Skeletal muscle cell (primary cell): Measurements from ENCODE around the gene ADIPOQ.
A peak's percentile ranks its signal among the peaks of the same experiment; 100 is the strongest.
"Not testable (repeated sequence)": the region's sequence is repeated elsewhere in the genome, so short reads cannot be mapped to it uniquely, and the experiment has no call there.

Experiments
- DNase-seq: peaks from one replicate; pipeline ENCODE4 v3.0.0-alpha.2; 2010; ENCODE audit warnings: low read depth
- H3K4me3 ChIP-seq: 2 replicates; pipeline ENCODE4 v1.5.1; 2011; ENCODE audit warnings: low read depth, mild to moderate bottlenecking, control low read depth, low read length, moderate library complexity

The ADIPOQ gene

DNA sequence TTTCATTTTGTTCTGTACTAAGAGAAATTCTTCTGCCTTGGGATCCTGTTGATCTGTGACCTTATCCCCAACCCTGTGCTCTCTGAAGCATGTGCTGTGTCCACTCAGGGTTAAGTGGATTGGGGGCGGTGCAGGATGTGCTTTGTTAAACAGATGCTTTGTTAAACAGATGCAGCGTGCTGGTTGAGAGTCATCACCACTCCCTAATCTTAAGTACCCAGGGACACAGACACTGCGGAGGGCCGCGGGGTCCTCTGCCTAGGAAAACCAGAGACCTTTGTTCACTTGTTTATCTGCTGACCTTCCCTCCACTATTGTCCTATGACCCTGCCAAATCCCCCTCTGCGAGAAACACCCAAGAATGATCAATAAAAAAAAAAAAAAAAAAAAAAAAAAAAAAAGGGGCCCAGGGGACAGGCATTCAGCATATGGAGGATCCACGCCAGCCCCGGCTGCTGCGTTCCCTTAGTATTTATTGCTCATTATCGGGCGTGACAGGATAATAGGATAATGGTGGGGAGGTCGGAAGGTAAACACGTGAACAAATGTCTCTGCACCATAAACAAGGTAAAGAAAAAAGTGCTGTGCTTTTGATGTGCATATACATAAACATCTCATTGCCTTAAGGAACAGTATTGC, 22.8 kb downstream of the ADIPOQ start:
- not testable (repeated sequence) for H3K4me3 ChIP-seq, DNase-seq

DNA sequence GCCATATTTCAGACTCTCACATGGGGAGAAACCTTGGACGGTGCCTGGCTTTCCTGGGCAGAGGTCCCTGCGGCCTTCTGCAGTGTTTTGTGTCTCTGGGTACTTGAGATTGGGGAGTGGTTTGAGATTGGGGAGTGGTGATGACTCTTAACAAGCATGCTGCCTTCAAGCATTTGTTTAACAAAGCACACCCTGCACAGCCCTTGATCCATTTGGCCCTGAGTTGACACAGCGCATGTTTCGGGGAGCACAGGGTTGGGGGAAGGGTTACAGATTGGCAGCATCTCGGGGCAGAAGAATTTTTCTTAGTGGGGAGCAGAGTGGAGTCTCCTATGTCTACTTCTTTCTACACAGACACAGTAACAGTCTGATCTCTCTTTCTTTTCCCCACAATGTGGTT, 23.6 kb downstream of the ADIPOQ start:
- not testable (repeated sequence) for H3K4me3 ChIP-seq, DNase-seq

- no peak overlapping the region for H3K4me3 ChIP-seq
- no peak for DNase-seq
Measured at GRCh38 chr3:186869253-186870100, 27.0 kb downstream of the ADIPOQ start.

- no peak overlapping the region for H3K4me3 ChIP-seq
- DNase-seq = no peak
Measured at GRCh38 chr3:186870421-186871201, 28.1 kb downstream of the ADIPOQ start.

- DNase-seq = no peak
- H3K4me3 ChIP-seq = no peak overlapping the region
Measured at GRCh38 chr3:186871403-186871924, 29.0 kb downstream of the ADIPOQ start.

DNA sequence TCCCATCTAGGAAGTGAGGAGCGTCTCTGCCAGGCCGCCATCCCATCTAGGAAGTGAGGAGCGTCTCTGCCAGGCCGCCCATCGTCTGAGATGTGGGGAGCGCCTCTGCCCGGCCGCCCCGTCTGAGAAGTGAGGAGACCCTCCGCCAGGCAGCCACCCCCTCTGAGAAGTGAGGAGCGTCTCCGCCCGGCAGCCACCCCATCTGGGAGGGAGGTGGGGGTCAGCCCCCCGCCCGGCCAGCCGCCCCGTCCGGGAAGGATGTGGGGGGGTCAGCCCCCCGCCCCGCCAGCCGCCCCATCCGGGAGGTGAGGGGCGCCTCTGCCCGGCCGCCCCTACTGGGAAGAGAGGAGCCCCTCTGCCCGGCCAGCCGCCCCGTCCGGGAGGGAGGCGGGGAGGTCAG, 31.3 kb downstream of the ADIPOQ start:
- not testable (repeated sequence) for H3K4me3 ChIP-seq, DNase-seq

DNA sequence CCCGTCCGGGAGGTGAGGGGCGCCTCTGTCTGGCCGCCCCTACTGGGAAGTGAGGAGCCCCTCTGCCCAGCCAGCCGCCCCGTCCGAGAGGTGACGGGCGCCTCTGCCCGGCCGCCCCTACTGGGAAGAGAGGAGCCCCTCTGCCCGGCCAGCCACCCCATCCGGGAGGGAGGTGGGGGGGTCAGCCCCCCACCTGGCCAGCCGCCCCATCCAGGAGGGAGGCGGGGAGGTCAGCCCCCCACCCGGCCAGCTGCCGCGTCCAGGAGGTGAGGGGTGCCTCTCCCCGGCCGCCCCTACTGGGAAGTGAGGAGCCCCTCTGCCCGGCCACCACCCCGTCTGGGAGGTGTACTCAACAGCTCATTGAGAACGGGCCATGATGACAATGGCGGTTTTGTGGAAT, 31.7 kb downstream of the ADIPOQ start:
- H3K4me3 ChIP-seq, DNase-seq: not testable (repeated sequence)

GRCh38 chr3:186874841-186875240, 32.3 kb downstream of the ADIPOQ start:
- not testable (repeated sequence) for DNase-seq, H3K4me3 ChIP-seq

DNA sequence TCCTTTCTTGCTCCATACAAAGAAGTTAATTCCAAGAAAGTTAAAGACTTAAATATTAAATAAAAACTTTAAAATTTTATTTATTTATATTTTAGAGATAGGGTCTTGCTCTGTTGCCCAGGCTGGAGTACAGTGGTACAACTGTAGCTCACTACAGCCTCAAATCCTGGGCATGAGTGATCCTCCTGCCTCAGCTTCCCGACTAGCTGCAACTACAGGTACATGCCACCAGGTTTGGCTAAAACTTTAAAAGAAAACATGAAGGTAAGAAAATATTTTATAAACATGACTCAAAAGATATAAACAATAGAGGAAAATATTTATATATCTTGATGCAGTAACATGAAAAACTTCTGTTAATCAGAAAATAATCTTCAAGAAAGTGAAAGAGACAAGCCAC, 33.2 kb downstream of the ADIPOQ start:
- DNase-seq = no peak
- H3K4me3 ChIP-seq = no peak overlapping the region

GRCh38 chr3:186879781-186880180, 37.3 kb downstream of the ADIPOQ start:
- no peak for DNase-seq
- H3K4me3 ChIP-seq = no peak overlapping the region

- no peak for DNase-seq
- no peak overlapping the region for H3K4me3 ChIP-seq
Measured at GRCh38 chr3:186880406-186880805, 37.9 kb downstream of the ADIPOQ start.

- H3K4me3 ChIP-seq = no peak overlapping the region
- no peak for DNase-seq
Measured at GRCh38 chr3:186882150-186882524, 39.6 kb downstream of the ADIPOQ start.

DNA sequence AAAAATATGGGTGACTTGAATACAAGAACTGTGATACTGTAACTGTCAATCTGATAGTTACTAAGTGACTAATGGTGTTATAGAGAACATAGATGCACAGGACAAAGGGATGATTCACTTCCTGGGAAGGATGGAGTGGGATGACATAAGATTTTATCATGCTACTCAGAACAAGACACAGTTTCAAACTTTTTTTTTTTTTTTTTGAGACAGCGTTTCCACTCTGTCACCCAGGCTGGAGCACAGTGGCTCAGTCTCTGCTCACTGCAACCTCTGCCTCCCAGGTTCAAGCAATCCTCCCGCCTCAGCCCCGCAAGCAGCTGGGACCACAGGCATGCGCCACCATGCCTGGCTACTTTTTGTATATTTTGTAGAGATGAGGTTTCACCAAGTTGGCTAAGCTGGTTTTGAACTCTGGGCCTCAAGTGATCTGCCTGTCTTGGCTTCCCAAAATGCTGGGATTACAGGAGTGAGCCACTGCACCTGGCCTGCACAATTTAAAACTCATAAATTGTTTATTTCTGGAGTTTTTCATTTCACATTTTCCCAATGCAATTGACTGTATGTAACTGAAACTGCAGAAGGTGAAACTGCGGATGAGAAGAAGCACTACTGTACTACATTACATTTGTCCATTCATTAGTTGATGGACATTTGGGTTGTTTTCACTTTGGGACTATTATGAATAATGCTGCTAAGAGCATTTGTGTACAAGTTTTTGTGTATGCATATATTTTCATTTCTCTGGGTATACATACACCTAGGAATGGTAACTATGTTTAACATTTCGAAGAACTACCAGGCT, 40.6 kb downstream of the ADIPOQ start:
- DNase-seq = peak; percentile 56
- no peak overlapping the region for H3K4me3 ChIP-seq

DNA sequence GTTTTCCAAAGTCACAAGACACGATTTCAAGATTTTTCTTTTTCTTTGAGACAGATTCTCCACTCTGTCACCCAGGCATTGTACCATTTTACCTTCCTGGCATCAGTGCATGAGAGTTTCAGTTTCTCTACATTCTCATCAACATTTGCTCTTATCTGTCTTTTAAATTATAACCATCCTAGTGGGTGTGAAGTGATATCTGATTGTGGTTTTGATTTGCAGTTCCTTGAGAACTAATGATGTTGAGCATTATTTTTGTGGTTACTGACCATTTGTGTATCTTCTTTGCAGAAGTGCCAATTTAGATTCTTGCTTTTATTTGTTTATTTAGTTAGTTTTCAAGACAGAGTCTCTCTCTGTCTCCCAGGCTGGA, 41.2 kb downstream of the ADIPOQ start:
- no peak for DNase-seq
- H3K4me3 ChIP-seq = no peak overlapping the region

- DNase-seq, H3K4me3 ChIP-seq: not testable (repeated sequence)
Measured at GRCh38 chr3:186884868-186885267, 42.4 kb downstream of the ADIPOQ start.

DNA sequence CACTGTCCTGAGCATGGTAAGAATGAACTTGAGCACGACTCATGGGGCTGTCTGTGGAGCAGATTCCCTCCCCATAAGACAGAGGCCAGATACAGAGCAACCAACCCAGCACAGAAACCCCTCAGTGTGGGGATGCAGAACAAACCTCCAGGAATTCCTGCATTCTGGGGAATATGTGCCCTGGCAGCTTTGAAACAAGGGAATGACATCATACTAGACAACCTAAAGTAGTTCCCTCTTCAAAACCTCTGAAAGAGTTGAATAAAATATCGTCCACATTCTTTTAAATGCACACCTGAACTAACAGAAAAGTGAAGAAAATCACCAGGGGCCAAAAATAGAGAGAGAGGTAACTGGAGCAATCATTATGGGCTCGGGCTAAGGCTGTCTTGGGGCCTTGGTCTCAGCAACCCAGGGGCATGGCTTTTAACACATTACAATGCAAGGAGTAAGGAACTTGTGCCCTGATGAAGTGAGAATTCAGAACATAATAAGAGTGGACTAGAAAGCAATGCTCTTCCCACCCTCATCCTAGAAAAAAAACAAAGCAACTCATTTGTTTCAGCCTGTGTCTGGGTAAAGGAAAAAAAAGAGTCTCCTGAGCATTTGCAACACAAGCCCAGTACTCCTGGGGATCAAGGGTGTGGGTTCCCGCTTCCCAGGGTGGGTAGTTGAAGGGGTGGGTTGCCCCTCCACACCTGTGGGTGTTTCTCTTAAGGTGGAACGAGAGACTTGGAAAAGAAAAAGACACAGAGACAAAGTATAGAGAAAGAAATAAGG, 43.9 kb downstream of the ADIPOQ start:
- H3K4me3 ChIP-seq = no peak overlapping the region
- DNase-seq = no peak

GRCh38 chr3:186887507-186887938, 45.0 kb downstream of the ADIPOQ start:
- not testable (repeated sequence) for DNase-seq, H3K4me3 ChIP-seq

- no peak overlapping the region for H3K4me3 ChIP-seq
- no peak for DNase-seq
Measured at GRCh38 chr3:186888569-186888968, 46.1 kb downstream of the ADIPOQ start.
